HEK293T (cell line): ENCODE results near the gene KCNMA1.
A peak's percentile ranks its signal among the peaks of the same experiment; 100 is the strongest.

Source experiments
- CTCF ChIA-PET: fragments of 350-600 bp; formaldehyde crosslinking; extraction: SDS; loops from one replicate; lab custom pipeline; 2021; ENCODE audit warnings: antibody characterized with exemption, inconsistent platforms; lab: Yijun Ruan, JAX
- POLR2A ChIA-PET: fragments of 350-600 bp; formaldehyde crosslinking; extraction: SDS; loops from one replicate; lab custom pipeline; 2020; ENCODE audit warnings: antibody characterized with exemption, inconsistent platforms; lab: Yijun Ruan, JAX
- DNase-seq: peaks from one replicate; pipeline ENCODE4 v3.0.0; 2012; ENCODE audit warnings: mixed read lengths; ENCODE audit errors: extremely low spot score
- ARNT ChIP-seq: fragments of 450-650 bp; IDR thresholded peaks from 2 replicates; pipeline ENCODE4 v1.6.1; 2017; ENCODE audit warnings: mild to moderate bottlenecking
- BHLHE40 ChIP-seq: fragments of 450-650 bp; IDR thresholded peaks from 2 replicates; pipeline ENCODE4 v1.6.1; 2016; ENCODE audit warnings: mild to moderate bottlenecking, moderate library complexity, borderline replicate concordance
- CTBP1 ChIP-seq: fragments of 450-650 bp; IDR thresholded peaks from 2 replicates; pipeline ENCODE4 v1.6.1; 2016; ENCODE audit warnings: borderline replicate concordance
- ELF4 ChIP-seq: fragments of 450-650 bp; IDR thresholded peaks from 2 replicates; pipeline ENCODE4 v1.6.1; 2017; ENCODE audit warnings: antibody characterized with exemption
- FOXA1 ChIP-seq: fragments of 450-650 bp; IDR thresholded peaks from 2 replicates; pipeline ENCODE4 v1.6.1; 2016; ENCODE audit warnings: mild to moderate bottlenecking
- FOXK2 ChIP-seq: fragments of 450-650 bp; IDR thresholded peaks from 2 replicates; pipeline ENCODE4 v1.6.1; 2016; ENCODE audit warnings: mild to moderate bottlenecking
- FOXM1 ChIP-seq: fragments of 450-650 bp; IDR thresholded peaks from 2 replicates; pipeline ENCODE4 v1.6.1; 2017; ENCODE audit warnings: mild to moderate bottlenecking, borderline replicate concordance
- HDGF ChIP-seq: fragments of 450-650 bp; IDR thresholded peaks from 2 replicates; pipeline ENCODE4 v1.6.1; 2017; ENCODE audit warnings: antibody characterized with exemption, borderline replicate concordance
- L3MBTL2 ChIP-seq: fragments of 450-650 bp; conservative IDR thresholded peaks from 2 replicates; pipeline ENCODE4 v1.6.1; 2016; ENCODE audit warnings: mild to moderate bottlenecking
- LEF1 ChIP-seq: fragments of 450-650 bp; IDR thresholded peaks from 2 replicates; pipeline ENCODE4 v1.6.1; 2017; ENCODE audit warnings: mild to moderate bottlenecking, borderline replicate concordance
- NFRKB ChIP-seq: fragments of 450-650 bp; IDR thresholded peaks from 2 replicates; pipeline ENCODE4 v1.6.1; 2016; ENCODE audit warnings: mild to moderate bottlenecking, moderate library complexity
- SP1 ChIP-seq: fragments of 450-650 bp; IDR thresholded peaks from 2 replicates; pipeline ENCODE4 v1.6.1; 2017
- SUZ12 ChIP-seq: fragments of 450-650 bp; IDR thresholded peaks from 2 replicates; pipeline ENCODE4 v1.6.1; 2016; ENCODE audit warnings: mild to moderate bottlenecking
- TARDBP ChIP-seq: fragments of 450-650 bp; IDR thresholded peaks from 2 replicates; pipeline ENCODE4 v1.6.1; 2016
- ZNF384 ChIP-seq: fragments of 450-650 bp; IDR thresholded peaks from 2 replicates; pipeline ENCODE4 v1.6.1; 2016
- TF ChIP-seq, protein P1 (sequence below): fragments of 450-650 bp; IDR thresholded peaks from 2 replicates; pipeline ENCODE4 v1.6.1; 2016

The KCNMA1 gene

DNA sequence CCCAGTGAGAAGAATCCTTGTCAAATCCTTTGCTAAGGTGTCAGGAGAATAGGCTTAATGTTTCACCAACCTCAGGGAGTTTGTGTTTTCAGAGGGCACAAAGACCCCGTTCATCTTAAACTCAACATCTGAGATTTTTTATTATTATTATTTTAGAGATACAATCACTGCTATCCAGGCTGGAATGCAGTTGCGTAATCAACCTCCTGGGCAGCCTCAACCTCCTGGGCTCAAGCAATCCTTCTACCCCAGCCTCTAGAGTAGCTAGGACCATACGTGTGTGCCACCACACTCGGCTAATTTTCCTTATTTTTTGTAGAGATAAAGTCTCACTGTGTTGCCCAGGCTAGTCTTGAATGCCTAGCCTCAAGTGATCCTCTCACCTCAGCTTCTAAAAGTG is 599.2 kb downstream of the KCNMA1 start:
- ChIA-PET POLR2A (no interaction called here), CTCF (interaction anchor here (0.8 to 1.3 kb wide), 5 partner anchors 9 to 32 kb away, joined by 3 to 8 read pairs (median 3); no protein-coding TSS in a partner anchor)
- TF ChIP-seq SUZ12 (no peak), FOXM1 (no peak)
- no peak for DNase-seq

DNA sequence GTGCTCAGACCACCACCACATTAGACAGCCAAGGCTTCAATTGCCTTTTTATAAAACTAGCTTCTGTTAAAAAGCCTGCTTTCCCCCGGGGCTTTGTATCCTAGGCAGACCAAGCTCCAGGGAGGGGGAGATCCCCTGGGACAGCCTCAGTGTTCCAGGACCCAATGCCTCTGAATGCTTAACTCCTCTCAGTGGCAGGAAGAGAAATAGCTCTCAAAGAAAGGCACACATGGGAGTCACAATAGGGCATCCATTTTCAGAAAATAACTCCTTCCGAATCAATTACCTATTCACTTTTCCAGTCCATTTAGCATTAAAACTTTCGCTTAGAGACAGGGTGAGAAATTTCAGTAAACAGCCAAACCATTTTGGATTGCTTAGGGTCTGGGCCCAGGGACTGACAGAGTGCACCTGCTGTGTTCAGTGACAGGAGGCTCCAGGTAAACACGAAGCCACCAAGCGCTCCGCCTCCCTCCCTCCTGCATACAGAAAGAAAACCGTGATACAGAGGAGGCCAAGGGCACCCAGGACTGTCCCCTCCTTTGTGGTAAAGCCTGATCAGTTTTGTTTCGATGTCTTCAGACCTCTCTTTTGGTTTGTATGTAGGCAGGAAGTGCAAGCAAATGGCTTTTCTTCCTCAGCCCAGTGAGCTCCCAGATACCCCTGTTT is 599.7 kb downstream of the KCNMA1 start:
- CTCF ChIA-PET: interaction anchor here (0.8 to 1.3 kb wide), 4 partner anchors 9 to 32 kb away, joined by 3 to 8 read pairs (median 4); no protein-coding TSS in a partner anchor
- POLR2A ChIA-PET: no interaction called here
- TF ChIP-seq ELF4: no peak
- no peak for DNase-seq

- POLR2A ChIA-PET: no interaction called here
- TF ChIP-seq SP1 (no peak), FOXK2 (no peak), LEF1 (no peak), TARDBP (no peak)
- TF ChIP-seq, protein P1, sequence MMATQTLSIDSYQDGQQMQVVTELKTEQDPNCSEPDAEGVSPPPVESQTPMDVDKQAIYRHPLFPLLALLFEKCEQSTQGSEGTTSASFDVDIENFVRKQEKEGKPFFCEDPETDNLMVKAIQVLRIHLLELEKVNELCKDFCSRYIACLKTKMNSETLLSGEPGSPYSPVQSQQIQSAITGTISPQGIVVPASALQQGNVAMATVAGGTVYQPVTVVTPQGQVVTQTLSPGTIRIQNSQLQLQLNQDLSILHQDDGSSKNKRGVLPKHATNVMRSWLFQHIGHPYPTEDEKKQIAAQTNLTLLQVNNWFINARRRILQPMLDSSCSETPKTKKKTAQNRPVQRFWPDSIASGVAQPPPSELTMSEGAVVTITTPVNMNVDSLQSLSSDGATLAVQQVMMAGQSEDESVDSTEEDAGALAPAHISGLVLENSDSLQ: no peak
- CTCF ChIA-PET: interaction anchor here (0.8 to 1.3 kb wide), 3 partner anchors 8 to 33 kb away, joined by 3 to 8 read pairs (median 5); no protein-coding TSS in a partner anchor
- peak; percentile 51 for DNase-seq
These were observed 600.4 kb downstream of the KCNMA1 start for GRCh38 chr10:77036993-77037734.

DNA sequence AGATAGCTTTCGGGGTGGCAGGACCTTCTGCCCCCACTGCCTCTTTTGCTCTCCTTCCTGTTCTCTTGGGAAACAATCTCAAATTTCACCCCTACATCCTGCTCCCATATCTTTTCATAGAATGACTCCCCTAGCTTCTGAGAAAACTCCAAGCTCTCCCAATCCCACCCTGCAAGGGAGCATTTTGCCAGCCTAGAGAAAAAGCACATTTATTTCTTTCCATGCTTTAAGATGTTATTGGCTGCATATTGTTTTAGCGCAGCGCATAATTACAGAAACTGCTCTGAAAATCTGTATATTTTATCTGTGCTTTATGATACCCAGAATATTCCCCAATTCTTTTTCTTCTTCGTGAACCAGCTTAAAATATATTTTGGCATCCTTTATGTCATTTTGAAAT is 601.3 kb downstream of the KCNMA1 start:
- ChIA-PET CTCF (no interaction called here), POLR2A (no interaction called here)
- DNase-seq: no peak
- no peak for TF ChIP-seq ELF4

DNA sequence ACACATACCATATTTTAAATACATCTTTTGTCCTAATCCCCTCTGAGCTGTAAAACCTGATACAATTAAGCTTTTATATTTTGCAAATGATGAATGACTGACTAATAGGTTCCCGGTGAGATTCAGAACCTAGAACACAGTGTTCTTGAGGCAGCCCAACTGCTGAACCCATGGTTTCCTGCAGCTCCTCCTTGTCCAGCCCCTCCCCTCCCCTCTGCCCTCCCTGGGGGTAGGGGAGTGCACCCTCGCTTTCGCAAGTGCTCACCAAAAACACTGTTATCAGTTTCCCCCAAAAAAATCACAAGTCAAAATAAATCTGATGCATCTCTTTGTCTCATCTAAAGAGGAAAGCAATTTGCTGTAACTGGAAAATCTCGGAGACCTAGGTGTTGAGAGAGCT is 602.8 kb downstream of the KCNMA1 start:
- DNase-seq: no peak
- ChIA-PET POLR2A (no interaction called here), CTCF (no interaction called here)
- no peak for TF ChIP-seq CTBP1
- no peak for TF ChIP-seq ELF4
- TF ChIP-seq FOXM1: no peak
- no peak for TF ChIP-seq LEF1
- TF ChIP-seq NFRKB: no peak
- TF ChIP-seq ARNT: no peak
- no peak for TF ChIP-seq SP1
- TF ChIP-seq HDGF: no peak
- no peak for TF ChIP-seq TARDBP
- no peak for TF ChIP-seq ZNF384
- no peak for TF ChIP-seq SUZ12

DNA sequence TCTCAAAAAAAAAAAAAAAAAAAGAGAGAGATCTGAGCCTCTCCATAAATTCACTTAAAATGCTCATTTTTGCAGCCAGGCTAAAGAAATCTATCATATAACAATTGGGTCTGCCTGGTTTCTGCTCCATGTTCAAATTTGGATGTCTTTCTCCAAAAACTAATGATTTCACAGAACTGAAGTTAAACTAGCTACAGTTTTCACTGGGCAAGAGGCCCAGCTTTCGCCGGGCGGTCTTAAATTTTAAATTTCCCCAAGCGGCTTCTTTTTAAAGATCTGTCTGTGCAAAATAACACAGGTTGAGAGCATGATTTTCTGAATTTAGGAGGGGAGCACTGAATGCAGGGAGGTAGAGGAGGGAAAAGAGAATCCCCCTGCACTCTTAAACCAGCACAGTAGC is 603.4 kb downstream of the KCNMA1 start:
- DNase-seq: no peak
- CTCF ChIA-PET: no interaction called here
- POLR2A ChIA-PET: no interaction called here
- TF ChIP-seq, protein P1: no peak
- TF ChIP-seq L3MBTL2 (no peak), SP1 (no peak), TARDBP (no peak), ELF4 (no peak), LEF1 (no peak), HDGF (no peak), FOXA1 (no peak), BHLHE40 (no peak), FOXK2 (no peak), FOXM1 (no peak), CTBP1 (no peak), SUZ12 (no peak), NFRKB (no peak), ARNT (no peak), ZNF384 (no peak)

DNA sequence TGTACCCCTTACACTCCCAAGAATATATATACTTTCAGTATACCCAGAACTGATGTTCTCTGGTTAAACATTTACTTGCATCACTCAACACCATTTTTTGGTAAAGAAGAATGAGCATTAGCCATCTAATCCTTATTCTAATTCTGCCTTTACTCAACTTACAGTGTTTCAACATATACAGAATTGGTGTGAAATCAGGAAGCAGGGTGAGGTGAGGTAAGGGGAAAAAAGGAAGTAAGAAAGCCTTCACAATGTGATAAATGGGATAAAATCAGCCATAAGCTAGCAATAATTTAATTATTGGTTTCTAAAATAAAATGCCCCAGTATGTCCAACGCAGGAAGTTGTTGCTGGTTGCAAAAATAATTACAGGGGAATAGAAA is 605.4 kb downstream of the KCNMA1 start:
- TF ChIP-seq HDGF (no peak), NFRKB (no peak), LEF1 (no peak), TARDBP (no peak), FOXM1 (no peak), ZNF384 (no peak)
- TF ChIP-seq, protein P1: no peak
- ChIA-PET POLR2A (no interaction called here), CTCF (no interaction called here)
- no peak for DNase-seq
